HepG2 (cell line): ENCODE results near the gene SYAP1. TPM values are rescaled to one million over a fixed set of nuclear protein-coding genes. Genes with fewer than 3 reads are reported as not detected.

ENCODE experiments used
- ATF2 ChIP-seq: sonication (generic); formaldehyde crosslinking; IDR thresholded peaks from 2 replicates; pipeline ENCODE4 v1.4.0; 2020; ENCODE audit warnings: missing genetic modification reagents
- BHLHE40 ChIP-seq: IDR thresholded peaks from 2 replicates; pipeline ENCODE4 v1.6.1; 2011; ENCODE audit warnings: low read length, improper control_type of control experiment
- FOXA3 ChIP-seq: IDR thresholded peaks from 2 replicates; pipeline ENCODE4 v1.6.1; 2016; ENCODE audit warnings: missing genetic modification reagents, missing compliant biosample characterization
- GABPB1 ChIP-seq: IDR thresholded peaks from 2 replicates; pipeline ENCODE4 v1.6.1; 2016; ENCODE audit warnings: mild to moderate bottlenecking, missing genetic modification reagents, moderate library complexity, missing compliant biosample characterization
- GATA4 ChIP-seq: sonication (generic); IDR thresholded peaks from 2 replicates; pipeline ENCODE4 v1.6.1; 2016; ENCODE audit warnings: antibody characterized with exemption, low read depth, borderline replicate concordance
- GLI4 ChIP-seq: sonication (generic); formaldehyde crosslinking; IDR thresholded peaks from 2 replicates; pipeline ENCODE4 v1.5.1; 2020; ENCODE audit warnings: missing genetic modification reagents, mild to moderate bottlenecking, moderate library complexity, borderline replicate concordance
- KIAA2018 ChIP-seq: sonication (generic); formaldehyde crosslinking; IDR thresholded peaks from 2 replicates; pipeline ENCODE4 v1.5.0; 2020; ENCODE audit warnings: mild to moderate bottlenecking, missing genetic modification reagents, borderline replicate concordance
- NBN ChIP-seq: fragments of 450-650 bp; conservative IDR thresholded peaks from 2 replicates; pipeline ENCODE4 v1.6.1; 2017
- SRSF4 ChIP-seq: fragments of 200-400 bp; formaldehyde crosslinking; IDR thresholded peaks from one replicate; pipeline ENCODE4 v1.6.1; 2018; ENCODE audit warnings: mild to moderate bottlenecking, low read depth, low read length, moderate library complexity; ENCODE audit not compliant: poor library complexity, severe bottlenecking
- TAF15 ChIP-seq: fragments of 200-400 bp; formaldehyde crosslinking; IDR thresholded peaks from one replicate; pipeline ENCODE4 v1.6.1; 2018; ENCODE audit warnings: mild to moderate bottlenecking, low read depth, low read length; ENCODE audit not compliant: poor library complexity, severe bottlenecking
- TBX3 ChIP-seq: fragments of 450-650 bp; IDR thresholded peaks from 2 replicates; pipeline ENCODE4 v1.6.1; 2017; ENCODE audit warnings: antibody characterized with exemption, mild to moderate bottlenecking, inconsistent platforms, borderline replicate concordance
- ZFP36L1 ChIP-seq: sonication (generic); formaldehyde crosslinking; IDR thresholded peaks from 2 replicates; pipeline ENCODE4 v1.8.0; 2022; ENCODE audit warnings: mild to moderate bottlenecking, missing genetic modification reagents, moderate library complexity
- ZNF10 ChIP-seq: sonication (generic); formaldehyde crosslinking; IDR thresholded peaks from 2 replicates; pipeline ENCODE4 v1.4.0; 2020; ENCODE audit warnings: mild to moderate bottlenecking, low read depth, missing genetic modification reagents, borderline replicate concordance
- ZNF580 ChIP-seq: IDR thresholded peaks from 2 replicates; pipeline ENCODE4 v1.6.1; 2016; ENCODE audit warnings: low read depth, borderline replicate concordance
- ZNF704 ChIP-seq: sonication (generic); formaldehyde crosslinking; IDR thresholded peaks from 2 replicates; pipeline ENCODE4 v1.8.1; 2023; ENCODE audit warnings: mild to moderate bottlenecking, inconsistent platforms, moderate library complexity, missing genetic modification reagents, borderline replicate concordance
- ZNF75D ChIP-seq: sonication (generic); formaldehyde crosslinking; IDR thresholded peaks from 2 replicates; pipeline ENCODE4 v1.8.1; 2023; ENCODE audit warnings: missing genetic modification reagents, mild to moderate bottlenecking, borderline replicate concordance
- ZNF776 ChIP-seq: sonication (generic); formaldehyde crosslinking; IDR thresholded peaks from 2 replicates; pipeline ENCODE4 v1.4.0; 2020; ENCODE audit warnings: mild to moderate bottlenecking, missing genetic modification reagents
- ZNF816 ChIP-seq: sonication (generic); formaldehyde crosslinking; IDR thresholded peaks from 2 replicates; pipeline ENCODE4 v1.8.0; 2022; ENCODE audit warnings: missing genetic modification reagents, mild to moderate bottlenecking, borderline replicate concordance
- polyA plus RNA-seq, 8 experiments: library from polyadenylated mRNA; depleted of rRNA in 3 of 8; stranded (reverse) in 7 of 8; unstranded in 1 of 8; fragments of >200 nt; fragmentation: Illumina TruSeq in 4 of 8; extraction: Trizol in 4 of 8; gene quantifications; 2 replicates each; pipeline versions ENCODE4 v1.2.1 to v1.2.3, GENCODE V29; 2011 to 2016; ENCODE audit warnings: low read depth in 4 of 8, missing spikeins in 1 of 8, mixed read lengths in 1 of 8; ENCODE audit not compliant: insufficient read depth in 1 of 8
- total RNA-seq, 5 experiments: library from RNA; depleted of rRNA; stranded (reverse); fragments of >200 nt; fragmentation: Illumina TruSeq; extraction: Trizol; gene quantifications; 2 replicates each; pipeline ENCODE4 v1.2.3, GENCODE V29; 2016; ENCODE audit warnings: low read depth in 1 of 5

The SYAP1 gene
- total and polyA plus RNA-seq, 2 of the 13 experiments (the other 11 are each of a cell fraction or from before 2014, with no cell fraction given) = 4.9 to 18.5 TPM

GRCh38 chrX:16719334-16720084 is at the start of gene SYAP1 (continued):
- no peak for TF ChIP-seq KIAA2018 (CRISPR knock-in tag)
- TF ChIP-seq FOXA3 = peak; percentile 63
- no peak for TF ChIP-seq SRSF4
- TF ChIP-seq ZNF75D (CRISPR knock-in tag) = no peak
- peak; percentile 90 for TF ChIP-seq ATF2 (CRISPR knock-in tag)
- peak; percentile 97 for TF ChIP-seq GABPB1 (CRISPR knock-in tag)
- no peak for TF ChIP-seq BHLHE40
- TF ChIP-seq GLI4 (CRISPR knock-in tag) = no peak
- no peak for TF ChIP-seq ZNF10 (CRISPR knock-in tag)
- 0 out of 2 replicates have a peak, but pooled peaks have one; percentile 55 for TF ChIP-seq ZNF580 (CRISPR knock-in tag)
- TF ChIP-seq TBX3 = no peak
- TF ChIP-seq ZNF816 = 0 out of 2 replicates have a peak, but pooled peaks have one; percentile 30
- no peak for TF ChIP-seq NBN
- TF ChIP-seq ZNF776 = no peak
- TF ChIP-seq TAF15 = no peak
- TF ChIP-seq ZNF704 (CRISPR knock-in tag) = no peak
- TF ChIP-seq ZFP36L1 (CRISPR knock-in tag) = no peak
- 0 out of 2 replicates have a peak, but pooled peaks have one; percentile 30 for TF ChIP-seq GATA4
